GM10266 (cell line): ENCODE data around the gene CROCC2.

Experiments
- DNase-seq: peaks from one replicate; pipeline ENCODE4 v3.0.0; 2012; ENCODE audit errors: extremely low spot score
- TF ChIP-seq, protein P1 (sequence below): IDR thresholded peaks from 2 replicates; pipeline ENCODE4 v1.5.1; 2012; ENCODE audit warnings: mild to moderate bottlenecking, low read depth; ENCODE audit not compliant: control insufficient read depth, insufficient read depth; ENCODE audit errors: missing control alignments

Gene CROCC2

GRCh38 chr2:240876475-240877251 lies 29.5 kb upstream of the CROCC2 start:
- DNase-seq, result no peak
- TF ChIP-seq, protein P1, sequence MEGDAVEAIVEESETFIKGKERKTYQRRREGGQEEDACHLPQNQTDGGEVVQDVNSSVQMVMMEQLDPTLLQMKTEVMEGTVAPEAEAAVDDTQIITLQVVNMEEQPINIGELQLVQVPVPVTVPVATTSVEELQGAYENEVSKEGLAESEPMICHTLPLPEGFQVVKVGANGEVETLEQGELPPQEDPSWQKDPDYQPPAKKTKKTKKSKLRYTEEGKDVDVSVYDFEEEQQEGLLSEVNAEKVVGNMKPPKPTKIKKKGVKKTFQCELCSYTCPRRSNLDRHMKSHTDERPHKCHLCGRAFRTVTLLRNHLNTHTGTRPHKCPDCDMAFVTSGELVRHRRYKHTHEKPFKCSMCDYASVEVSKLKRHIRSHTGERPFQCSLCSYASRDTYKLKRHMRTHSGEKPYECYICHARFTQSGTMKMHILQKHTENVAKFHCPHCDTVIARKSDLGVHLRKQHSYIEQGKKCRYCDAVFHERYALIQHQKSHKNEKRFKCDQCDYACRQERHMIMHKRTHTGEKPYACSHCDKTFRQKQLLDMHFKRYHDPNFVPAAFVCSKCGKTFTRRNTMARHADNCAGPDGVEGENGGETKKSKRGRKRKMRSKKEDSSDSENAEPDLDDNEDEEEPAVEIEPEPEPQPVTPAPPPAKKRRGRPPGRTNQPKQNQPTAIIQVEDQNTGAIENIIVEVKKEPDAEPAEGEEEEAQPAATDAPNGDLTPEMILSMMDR, result no peak

GRCh38 chr2:240877460-240878340 lies 28.4 kb upstream of the CROCC2 start:
- DNase-seq, result no peak
- TF ChIP-seq, protein P1, result no peak

- no peak for DNase-seq
- TF ChIP-seq, protein P1, result no peak
These were observed 27.7 kb upstream of the CROCC2 start for GRCh38 chr2:240878341-240878936.

DNA sequence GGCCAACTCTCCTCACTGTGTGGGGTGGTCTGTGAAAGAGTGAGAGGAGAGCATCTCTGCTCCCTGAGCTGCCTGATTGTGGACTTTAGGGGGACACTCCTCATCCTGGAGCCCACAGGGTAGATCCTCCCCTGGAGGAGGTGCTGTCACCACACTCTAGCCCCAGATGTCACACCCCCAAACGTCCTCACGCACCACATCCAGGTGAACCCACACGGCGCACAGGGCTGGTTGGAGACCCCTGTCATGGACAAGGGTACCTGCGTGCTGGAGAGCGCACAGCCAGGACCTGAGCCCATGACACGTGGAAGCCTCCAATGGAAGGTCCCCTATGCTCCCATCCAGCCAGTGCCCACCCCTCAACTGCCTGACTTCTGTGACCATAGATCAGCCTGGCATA lies 27.0 kb upstream of the CROCC2 start:
- TF ChIP-seq, protein P1, result no peak
- no peak for DNase-seq

DNA sequence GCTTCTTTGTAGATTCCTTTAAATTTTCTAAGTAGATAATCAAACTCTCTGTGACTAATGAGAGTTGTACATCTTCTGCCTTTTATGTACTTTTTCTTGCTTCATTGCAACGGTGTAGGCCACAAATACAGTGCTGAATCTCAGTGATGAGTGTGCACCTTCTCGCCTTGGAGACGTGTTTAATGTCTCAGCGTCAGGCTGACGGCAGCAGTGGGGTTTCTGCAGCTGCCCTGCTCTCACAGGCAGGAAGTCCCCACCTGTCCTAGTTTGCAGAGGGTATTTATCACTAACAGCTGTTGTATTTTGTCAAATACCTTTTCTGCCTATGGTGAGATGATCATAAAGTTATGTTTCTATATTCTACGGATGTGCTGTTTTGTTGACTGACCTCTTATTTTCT lies 24.2 kb upstream of the CROCC2 start:
- TF ChIP-seq, protein P1, result no peak
- DNase-seq, result no peak

DNA sequence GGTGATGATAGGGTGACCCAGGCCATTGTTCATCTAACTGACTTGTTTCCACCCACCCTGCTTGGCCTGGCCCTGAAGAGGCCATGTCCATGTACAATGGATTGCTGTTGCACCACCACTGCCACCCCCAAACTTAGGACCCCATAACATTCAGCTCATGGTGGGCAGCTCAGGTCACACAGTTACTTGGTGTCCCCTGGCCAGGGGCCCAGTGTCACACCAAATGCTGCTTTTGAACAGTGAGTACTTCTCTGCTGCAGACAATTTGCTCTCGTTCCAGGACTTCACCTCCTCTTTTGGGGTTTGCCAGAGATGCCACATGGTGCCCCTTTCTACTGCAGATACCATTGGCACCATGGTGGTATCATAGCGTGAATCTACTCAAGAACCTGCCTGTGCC lies 21.9 kb upstream of the CROCC2 start:
- DNase-seq, result no peak
- TF ChIP-seq, protein P1, result no peak
